ENCODE measurements around the gene EDN2. TPM values are rescaled to one million over a fixed set of nuclear protein-coding genes. Genes with fewer than 3 reads are reported as not detected.

EDN2 gene
- 0.81 TPM in 1 of 2 replicates, not detected in the other for total RNA-seq

GRCh38 chr1:41484402-41485241, at the start of gene EDN2:
EDN2 (minus strand) TSS chr1:41484683; CDS start chr1:41484601, 82 bp downstream.

Other genes with a start within 250 kb of the EDN2 start
- gene SCMH1, start 242.4 kb downstream of the EDN2 start, total RNA-seq: 16.0 and 19.1 TPM in 2 replicates
- 0.18 and 0.81 TPM in 2 replicates for gene FOXO6, start 123.2 kb downstream of the EDN2 start, total RNA-seq

Data from cardiac atrium fibroblast (primary cell).